IPS-18a (cell line): ENCODE results near the gene TDRD1.

Experiments
- H3K27ac ChIP-seq: one replicate; pipeline ENCODE4 v1.5.1; 2013; ENCODE audit warnings: low read length
- H3K27me3 ChIP-seq: one replicate; pipeline ENCODE4 v1.6.1; 2013; ENCODE audit warnings: mild to moderate bottlenecking, low read length; ENCODE audit not compliant: control insufficient read depth, insufficient read depth
- H3K36me3 ChIP-seq: one replicate; pipeline ENCODE4 v1.6.1; 2013; ENCODE audit warnings: low read depth, low read length; ENCODE audit not compliant: control insufficient read depth
- H3K4me1 ChIP-seq: one replicate; pipeline ENCODE4 v1.6.1; 2013; ENCODE audit warnings: low read depth, low read length; ENCODE audit not compliant: control insufficient read depth
- H3K4me3 ChIP-seq: one replicate; pipeline ENCODE4 v1.5.1; 2013; ENCODE audit warnings: low read length
- H3K9ac ChIP-seq: one replicate; pipeline ENCODE4 v1.6.1; 2013; ENCODE audit warnings: mild to moderate bottlenecking, low read length, moderate library complexity
- H3K9me3 ChIP-seq: one replicate; pipeline ENCODE4 v1.6.1; 2013; ENCODE audit warnings: low read depth, low read length; ENCODE audit not compliant: control insufficient read depth

Gene TDRD1

DNA sequence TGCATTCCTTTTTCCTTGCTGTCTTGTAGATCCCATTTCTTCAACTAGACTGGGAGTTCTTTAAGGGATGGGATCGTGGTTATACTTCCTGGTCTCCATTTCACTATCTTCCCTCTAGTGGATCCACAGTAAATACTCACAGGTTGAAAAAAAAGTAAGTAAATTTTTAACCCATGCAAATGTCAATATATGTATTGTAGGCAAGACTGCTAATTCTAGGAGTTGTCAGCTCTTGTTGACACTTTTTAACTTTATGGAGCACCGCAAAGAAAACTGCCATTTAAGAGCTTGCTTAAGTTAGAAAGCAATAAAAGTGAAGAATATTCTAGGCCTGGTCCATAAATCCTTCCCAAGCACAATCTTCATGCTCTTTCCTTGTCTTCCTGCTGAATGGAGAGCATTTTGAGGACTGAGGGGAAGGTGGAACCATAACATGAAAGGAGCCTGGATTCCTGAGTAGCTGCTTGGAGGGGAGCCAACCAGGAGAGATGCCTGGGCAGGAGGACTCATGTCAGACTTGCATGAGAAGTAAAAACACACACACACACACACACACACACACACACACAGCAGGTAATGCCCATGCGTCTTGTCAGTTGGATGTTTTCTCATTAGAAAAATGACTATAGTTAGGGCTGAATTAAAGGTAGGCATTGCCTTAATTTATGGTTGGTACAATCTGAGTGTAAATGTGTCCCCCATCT is 92.1 kb downstream of the TDRD1 start:
- Histone ChIP-seq H3K9me3 (no peaks in the 10 kb centered on the region), H3K27me3 (no peaks in the 10 kb centered on the region), H3K36me3 (no peaks in the 10 kb centered on the region), H3K9ac (no peak overlapping the region), H3K4me1 (no peaks in the 10 kb centered on the region), H3K4me3 (no peak overlapping the region), H3K27ac (no peak overlapping the region)

DNA sequence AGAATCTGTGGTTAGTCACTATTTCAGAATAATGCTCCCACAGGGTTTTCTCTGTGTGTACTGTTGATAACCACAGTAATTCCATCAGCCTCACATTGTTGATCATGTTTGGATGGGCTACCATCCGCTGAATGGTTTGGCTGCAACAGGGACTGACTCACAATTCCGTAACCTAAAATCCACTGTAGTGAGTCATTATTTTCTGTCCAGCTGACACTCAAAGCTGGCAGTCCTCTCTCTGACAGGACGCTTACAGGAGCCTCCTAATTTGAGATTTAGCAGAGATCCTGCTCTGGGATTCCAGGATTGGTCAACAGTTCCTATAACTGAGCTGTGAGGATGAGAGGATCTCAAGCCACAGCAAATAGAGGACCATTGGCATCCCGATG is 92.6 kb downstream of the TDRD1 start:
- no peak overlapping the region for H3K27ac ChIP-seq
- H3K27me3 ChIP-seq = no peaks in the 10 kb centered on the region
- no peaks in the 10 kb centered on the region for H3K36me3 ChIP-seq
- H3K4me1 ChIP-seq = no peaks in the 10 kb centered on the region
- H3K9ac ChIP-seq = no peak overlapping the region
- no peak overlapping the region for H3K4me3 ChIP-seq
- H3K9me3 ChIP-seq = no peaks in the 10 kb centered on the region

DNA sequence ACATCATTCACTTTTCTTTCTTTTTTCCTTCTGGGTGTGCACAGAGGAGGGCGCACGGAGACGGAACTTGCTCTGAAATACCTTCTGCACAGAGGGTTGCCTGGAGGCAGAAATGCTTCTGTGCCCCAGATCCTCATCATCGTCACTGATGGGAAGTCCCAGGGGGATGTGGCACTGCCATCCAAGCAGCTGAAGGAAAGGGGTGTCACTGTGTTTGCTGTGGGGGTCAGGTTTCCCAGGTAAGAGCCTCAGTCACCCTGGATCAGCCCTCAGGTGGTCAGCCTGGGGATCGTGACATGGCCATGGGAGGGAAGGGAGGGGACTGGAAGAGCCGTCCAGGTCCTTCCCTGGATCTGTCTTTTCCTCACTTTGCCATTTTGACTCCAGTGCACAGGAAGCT is 93.5 kb downstream of the TDRD1 start:
- Histone ChIP-seq H3K4me3 (no peak overlapping the region), H3K9ac (no peak overlapping the region), H3K27ac (no peak overlapping the region), H3K36me3 (no peaks in the 10 kb centered on the region), H3K4me1 (no peaks in the 10 kb centered on the region), H3K27me3 (no peaks in the 10 kb centered on the region), H3K9me3 (no peaks in the 10 kb centered on the region)

DNA sequence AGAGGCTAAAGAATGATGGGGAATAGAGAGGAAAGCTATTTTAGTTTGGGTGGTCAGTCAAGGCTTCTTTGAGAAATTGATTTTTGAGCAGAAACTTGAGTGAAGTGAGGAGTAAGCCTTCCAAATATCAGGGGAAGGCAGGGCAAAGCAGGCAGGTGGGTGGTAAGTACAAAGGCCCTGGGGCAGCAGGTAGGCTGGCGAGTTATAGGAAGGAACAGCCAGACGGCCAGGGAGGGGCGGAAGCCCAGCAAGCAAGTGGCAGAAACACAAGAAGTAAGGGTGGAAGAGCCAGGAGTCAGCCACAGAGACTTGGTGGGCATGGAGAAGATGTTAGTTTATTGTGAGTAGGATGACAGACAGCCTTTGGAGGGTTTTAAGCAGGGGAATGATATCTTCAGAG is 94.8 kb downstream of the TDRD1 start:
- Histone ChIP-seq H3K9me3 (no peaks in the 10 kb centered on the region), H3K9ac (no peak overlapping the region), H3K4me1 (no peaks in the 10 kb centered on the region), H3K27me3 (no peaks in the 10 kb centered on the region), H3K27ac (no peak overlapping the region), H3K36me3 (no peaks in the 10 kb centered on the region), H3K4me3 (no peak overlapping the region)

DNA sequence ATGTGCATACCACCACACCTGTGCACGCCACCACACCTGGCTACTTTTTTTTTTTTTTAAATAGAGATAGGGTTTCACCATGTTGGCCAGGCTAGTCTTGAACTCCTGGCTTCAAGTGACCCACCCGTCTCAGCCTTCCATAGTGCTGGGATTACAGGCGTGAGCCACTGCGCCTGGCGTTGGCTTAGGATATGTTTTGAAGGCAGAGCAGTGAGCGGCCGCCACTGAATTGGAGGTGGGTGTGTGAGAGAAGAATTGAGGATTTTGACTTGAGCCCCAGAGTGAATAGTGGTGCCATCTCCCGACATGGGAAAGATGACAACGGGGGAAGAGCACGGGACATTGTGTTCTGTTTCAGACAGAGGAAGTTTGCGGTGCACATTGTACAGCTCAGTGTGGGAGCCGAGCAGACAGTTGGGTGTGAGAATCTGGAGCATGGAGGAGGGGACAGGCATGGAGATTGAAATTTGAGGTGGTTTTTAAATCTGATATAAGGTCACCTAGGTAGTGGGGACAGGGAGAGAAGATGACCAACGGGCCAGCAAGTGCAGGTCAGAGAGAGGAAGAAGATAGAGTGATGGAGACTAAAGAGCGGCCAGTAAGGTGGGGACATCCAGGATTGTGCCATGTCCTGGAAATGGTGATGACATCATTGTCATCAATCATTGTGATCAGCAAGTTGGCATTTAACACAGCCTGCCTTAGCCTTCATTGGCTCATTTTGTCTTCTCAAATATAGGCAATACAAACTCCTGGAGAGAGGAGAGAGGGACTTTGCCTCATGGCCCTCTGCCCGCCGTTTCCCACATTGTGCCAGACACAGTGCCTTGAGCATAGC is 95.7 kb downstream of the TDRD1 start:
- no peak overlapping the region for H3K9ac ChIP-seq
- H3K4me1 ChIP-seq = no peaks in the 10 kb centered on the region
- H3K9me3 ChIP-seq = no peaks in the 10 kb centered on the region
- no peak overlapping the region for H3K4me3 ChIP-seq
- no peaks in the 10 kb centered on the region for H3K27me3 ChIP-seq
- H3K27ac ChIP-seq = no peak overlapping the region
- H3K36me3 ChIP-seq = no peaks in the 10 kb centered on the region

DNA sequence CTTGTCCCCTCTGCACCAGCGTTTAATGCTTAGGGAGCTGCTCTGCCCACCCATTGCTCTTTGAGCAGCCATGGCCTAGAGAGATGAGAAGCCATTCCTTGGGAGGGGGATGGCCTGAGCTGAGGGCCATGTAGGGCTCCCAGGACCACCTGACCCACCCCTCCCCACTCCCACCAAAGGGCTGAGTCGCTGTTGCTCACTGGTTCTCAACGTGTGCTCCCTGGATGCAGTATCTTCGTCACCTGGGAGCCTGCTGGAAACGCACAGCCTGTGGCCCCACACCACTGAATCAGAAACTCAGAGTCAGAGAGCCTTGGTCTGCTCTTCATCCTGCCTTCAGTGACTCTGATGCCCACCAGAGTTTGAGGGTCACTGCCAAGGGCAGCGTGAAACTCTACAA is 96.9 kb downstream of the TDRD1 start:
- Histone ChIP-seq H3K4me1 (no peaks in the 10 kb centered on the region), H3K36me3 (no peaks in the 10 kb centered on the region), H3K9me3 (no peaks in the 10 kb centered on the region), H3K4me3 (no peak overlapping the region), H3K27ac (no peak overlapping the region), H3K27me3 (no peaks in the 10 kb centered on the region), H3K9ac (no peak overlapping the region)

DNA sequence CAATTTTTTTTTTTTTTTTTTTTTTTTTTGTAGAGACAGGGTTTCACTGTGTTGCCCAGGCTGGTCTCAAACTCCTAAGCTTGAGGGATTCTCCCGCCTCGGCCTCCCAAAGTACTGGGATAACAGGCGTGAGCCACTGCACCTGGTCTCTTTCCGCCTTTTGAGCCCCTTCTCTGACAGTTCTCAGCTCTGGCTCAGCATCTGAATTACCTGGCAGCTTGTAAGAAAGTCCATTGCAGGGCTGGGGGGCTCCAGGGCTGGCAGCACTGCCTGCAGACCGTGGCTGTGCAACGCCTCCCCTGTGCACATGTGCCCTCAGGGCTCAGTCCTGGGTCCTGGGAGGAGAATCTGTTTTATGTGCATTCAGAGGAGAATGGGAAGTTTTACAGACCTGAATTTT is 97.5 kb downstream of the TDRD1 start:
- Histone ChIP-seq H3K27me3 (no peaks in the 10 kb centered on the region), H3K27ac (no peak overlapping the region), H3K9me3 (no peaks in the 10 kb centered on the region), H3K9ac (no peak overlapping the region), H3K4me1 (no peaks in the 10 kb centered on the region), H3K4me3 (no peak overlapping the region), H3K36me3 (no peaks in the 10 kb centered on the region)

DNA sequence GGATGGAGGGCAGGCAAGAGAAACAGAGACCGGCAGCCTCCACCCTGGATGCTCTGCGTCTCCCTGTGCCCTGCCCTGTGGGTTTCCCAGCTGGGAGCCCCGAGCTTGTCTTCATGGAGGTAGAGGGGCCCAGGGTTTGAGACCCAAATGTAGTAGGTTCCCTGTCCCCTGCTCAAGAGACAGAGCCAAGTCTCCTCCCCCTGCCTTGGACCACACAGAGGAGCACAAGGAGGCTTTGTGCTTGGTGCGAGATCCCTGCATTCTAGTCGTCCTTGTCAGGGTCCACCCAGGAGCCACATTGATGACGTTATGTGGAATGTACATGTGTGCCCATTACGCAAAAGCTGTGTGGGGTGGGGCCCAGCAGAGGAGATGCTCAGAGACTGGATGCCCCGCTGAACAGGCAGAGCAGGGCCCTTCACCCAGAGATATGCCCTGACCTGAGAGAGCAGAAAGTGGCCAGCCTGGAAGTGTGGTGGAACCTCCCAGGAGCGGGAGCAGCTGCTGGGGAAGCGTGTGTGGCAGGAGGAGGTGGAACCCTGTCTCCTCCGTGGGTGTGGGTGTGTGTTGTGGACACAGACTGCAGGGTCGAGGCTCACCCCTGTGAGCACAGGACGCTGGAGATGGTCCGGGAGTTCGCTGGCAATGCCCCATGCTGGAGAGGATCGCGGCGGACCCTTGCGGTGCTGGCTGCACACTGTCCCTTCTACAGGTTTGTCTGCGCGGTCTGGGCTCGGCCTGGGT is 99.2 kb downstream of the TDRD1 start:
- Histone ChIP-seq H3K36me3 (no peaks in the 10 kb centered on the region), H3K4me1 (no peaks in the 10 kb centered on the region), H3K9ac (no peak overlapping the region), H3K27ac (no peak overlapping the region), H3K27me3 (no peaks in the 10 kb centered on the region), H3K9me3 (no peaks in the 10 kb centered on the region), H3K4me3 (no peak overlapping the region)

DNA sequence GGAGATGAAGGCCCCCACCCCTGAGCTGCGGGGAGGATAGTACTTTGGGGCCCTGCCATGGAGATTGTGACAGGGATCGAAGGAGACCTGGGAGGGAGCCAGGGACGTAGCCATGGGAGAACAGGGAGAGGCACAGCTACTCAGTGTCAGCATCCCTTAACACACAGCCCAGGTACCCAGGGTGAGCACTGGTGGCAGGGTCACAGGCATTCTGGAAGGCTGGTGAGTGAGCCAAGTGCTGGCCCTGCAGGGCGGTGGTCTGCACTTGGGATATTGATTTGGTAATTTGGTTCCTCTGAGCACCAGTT is 99.7 kb downstream of the TDRD1 start:
- H3K4me1 ChIP-seq = no peaks in the 10 kb centered on the region
- H3K36me3 ChIP-seq = no peaks in the 10 kb centered on the region
- H3K4me3 ChIP-seq = no peak overlapping the region
- H3K27me3 ChIP-seq = no peaks in the 10 kb centered on the region
- H3K9ac ChIP-seq = no peak overlapping the region
- no peaks in the 10 kb centered on the region for H3K9me3 ChIP-seq
- no peak overlapping the region for H3K27ac ChIP-seq

DNA sequence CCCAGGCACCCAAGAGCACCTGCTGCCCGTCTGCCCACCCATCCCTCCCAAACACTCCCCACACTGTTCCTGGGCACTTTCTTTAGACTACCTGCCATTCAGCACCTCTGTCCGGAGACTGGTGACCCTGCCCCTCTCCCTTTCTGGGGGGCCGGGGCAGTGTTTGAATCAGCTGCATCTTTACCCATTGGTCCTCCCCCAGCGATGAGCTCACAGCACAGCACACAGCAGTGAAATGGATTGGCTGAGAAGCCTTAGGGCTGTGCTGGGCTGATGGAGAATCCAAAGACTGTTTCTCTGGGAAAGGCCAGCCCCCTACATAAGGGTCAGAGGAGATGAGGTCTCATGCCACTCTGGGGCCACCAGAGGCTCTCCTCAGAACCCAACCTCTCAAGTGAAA is 100.1 kb downstream of the TDRD1 start:
- H3K27me3 ChIP-seq = no peaks in the 10 kb centered on the region

DNA sequence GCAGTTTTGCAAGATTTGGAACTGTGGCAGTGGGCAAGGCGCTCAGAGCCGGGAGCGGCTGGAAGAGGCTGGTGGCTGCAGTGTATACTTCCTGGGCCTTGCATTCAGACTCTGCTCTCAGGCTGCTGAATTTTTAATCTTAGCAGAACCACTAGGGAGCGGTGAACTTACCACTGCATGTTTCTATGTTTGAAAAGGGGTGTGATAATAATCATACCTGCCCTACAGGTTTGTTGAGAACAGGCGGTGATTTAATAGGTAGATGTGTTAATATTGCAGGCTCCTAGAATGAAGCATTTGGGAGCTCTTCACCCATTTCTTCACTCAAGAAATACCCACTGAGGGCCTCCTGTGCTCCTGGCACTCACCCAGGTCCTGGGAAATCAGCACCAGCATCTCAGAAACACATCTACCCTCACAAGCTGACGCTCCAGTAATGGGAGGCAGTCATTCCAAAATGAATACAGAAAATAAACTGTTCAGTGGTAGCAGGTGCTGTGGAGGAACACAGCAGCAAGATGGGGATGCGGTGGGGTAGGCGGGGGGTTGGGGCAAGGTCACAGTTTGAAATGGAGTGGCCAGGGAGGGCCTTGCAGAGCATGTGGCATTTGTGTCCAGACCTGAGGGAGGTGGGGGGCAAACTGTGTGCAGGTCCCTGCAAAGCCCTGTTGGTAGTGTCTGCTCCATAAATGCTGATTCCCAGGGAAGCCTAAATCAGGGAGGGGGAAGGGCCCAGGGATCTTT is 100.9 kb downstream of the TDRD1 start:
- no peaks in the 10 kb centered on the region for H3K36me3 ChIP-seq

More for the DNA sequence above, 100.1 kb downstream of the TDRD1 start:
- Histone ChIP-seq H3K9ac (no peak overlapping the region), H3K4me1 (no peaks in the 10 kb centered on the region), H3K4me3 (no peak overlapping the region), H3K9me3 (no peaks in the 10 kb centered on the region), H3K36me3 (no peaks in the 10 kb centered on the region), H3K27ac (no peak overlapping the region)

More for the DNA sequence above, 100.9 kb downstream of the TDRD1 start:
- no peaks in the 10 kb centered on the region for H3K4me1 ChIP-seq
- no peak overlapping the region for H3K4me3 ChIP-seq
- no peak overlapping the region for H3K27ac ChIP-seq
- no peaks in the 10 kb centered on the region for H3K27me3 ChIP-seq
- H3K9ac ChIP-seq = no peak overlapping the region
- no peaks in the 10 kb centered on the region for H3K9me3 ChIP-seq
